GM12878 (cell line): Measurements from ENCODE around the gene PPP1R37. TPM values are rescaled to one million over a fixed set of nuclear protein-coding genes. Genes with fewer than 3 reads are reported as not detected.

Experiments
- ATAC-seq: fragments of 200-7000 bp; cut with Tn5 transposase; 3 replicates; pipeline ENCODE4 v1.9.1; 2020; ENCODE audit warnings: mild to moderate bottlenecking, moderate library complexity
- BruUV-seq: library from RNA; stranded (reverse); fragments of 400-500 nt; replicated peaks from 2 replicates; lab custom pipeline; 2021; lab: Mats Ljungman, UMichigan
- CTCF ChIA-PET: fragments of 300-600 bp; sonication (Branson Sonifier 250); formaldehyde crosslinking; extraction: SDS; loops from one replicate; lab custom pipeline; 2021; ENCODE audit warnings: inconsistent platforms; lab: Yijun Ruan, JAX
- POLR2A ChIA-PET: fragments of 350-600 bp; formaldehyde crosslinking; extraction: SDS; loops from one replicate; lab custom pipeline; 2021; ENCODE audit warnings: inconsistent platforms; lab: Charles Lee
- RAD21 ChIA-PET: fragments of 300-600 bp; sonication (Branson Sonifier 250); formaldehyde crosslinking; loops from one replicate; lab custom pipeline; 2023; ENCODE audit warnings: antibody characterized with exemption; ENCODE audit not compliant: unreplicated experiment; lab: Charles Lee
- SMC1A ChIA-PET: fragments of 300-600 bp; sonication (Branson Sonifier 250); formaldehyde crosslinking; loops from one replicate; lab custom pipeline; 2023; ENCODE audit not compliant: unreplicated experiment, uncharacterized antibody; lab: Charles Lee
- DNase-seq: peaks from one replicate; pipeline ENCODE4 v3.0.0-alpha.2; 2011; ENCODE audit warnings: low read depth, low spot score
- FAIRE-seq: peaks from 3 replicates; lab custom pipeline; 2011; peaks lifted over from hg19 to GRCh38; lab: Jason Lieb, UNC
- H2AFZ ChIP-seq: 2 replicates; pipeline ENCODE4 v1.6.0; 2011; ENCODE audit warnings: low read depth, low read length, control low read depth; ENCODE audit not compliant: control insufficient read depth
- H3K27ac ChIP-seq: 2 replicates; pipeline ENCODE4 v1.5.1; 2011; ENCODE audit warnings: control low read depth; ENCODE audit not compliant: control insufficient read depth, insufficient read depth
- H3K27me3 ChIP-seq, 2 experiments: replicated peaks in 1 of 2; 2 replicates each; pipeline versions ENCODE4 v1.6.0 to v1.6.1; 2011; ENCODE audit warnings: low read length in 1 of 2; ENCODE audit not compliant: control insufficient read depth in 2 of 2, insufficient read depth in 2 of 2
- H3K36me3 ChIP-seq, 2 experiments: 2 replicates each; pipeline ENCODE4 v1.5.1; 2011; ENCODE audit warnings: low read length in 1 of 2; ENCODE audit not compliant: control insufficient read depth in 2 of 2, insufficient read depth in 2 of 2
- H3K4me1 ChIP-seq: 2 replicates; pipeline ENCODE4 v1.6.1; 2011; ENCODE audit warnings: mild to moderate bottlenecking, low read length, moderate library complexity, mixed read lengths; ENCODE audit not compliant: control insufficient read depth, insufficient read depth
- H3K4me2 ChIP-seq: 2 replicates; pipeline ENCODE4 v1.6.0; 2011; ENCODE audit warnings: control low read depth; ENCODE audit not compliant: control insufficient read depth, insufficient read depth
- H3K4me3 ChIP-seq: fragments of 200-600 bp; sonication (generic); 2 replicates; pipeline ENCODE4 v1.5.1; 2016
- H3K79me2 ChIP-seq: 2 replicates; pipeline ENCODE4 v1.6.0; 2011; ENCODE audit warnings: low read length; ENCODE audit not compliant: control insufficient read depth, insufficient read depth
- H3K9ac ChIP-seq: 2 replicates; pipeline ENCODE4 v1.8.0; 2011; ENCODE audit warnings: low read length, control low read depth, mixed read lengths; ENCODE audit not compliant: control insufficient read depth, insufficient read depth
- H3K9me3 ChIP-seq: replicated peaks from 3 replicates; pipeline ENCODE4 v1.5.1; 2011; ENCODE audit warnings: mild to moderate bottlenecking, low read length; ENCODE audit not compliant: control insufficient read depth, insufficient read depth
- H4K20me1 ChIP-seq: 2 replicates; pipeline ENCODE4 v1.6.0; 2011; ENCODE audit not compliant: control insufficient read depth, insufficient read depth
- CBX5 ChIP-seq: sonication (generic); IDR thresholded peaks from 2 replicates; pipeline ENCODE4 v1.6.1; 2016; ENCODE audit warnings: low read depth, moderate library complexity, mild to moderate bottlenecking, inconsistent platforms
- CEBPB ChIP-seq, 2 experiments: fragments of 150-350 bp in 1 of 2; IDR thresholded peaks; 2 replicates each; pipeline ENCODE4 v1.6.1; 2012 to 2014; ENCODE audit warnings: low read depth in 2 of 2, low read length in 2 of 2, borderline replicate concordance in 1 of 2, inconsistent platforms in 1 of 2
- CHD2 ChIP-seq: IDR thresholded peaks from 2 replicates; pipeline ENCODE4 v1.6.1; 2011; ENCODE audit warnings: low read depth, low read length, improper control_type of control experiment, borderline replicate concordance
- CREB1 ChIP-seq: IDR thresholded peaks from 2 replicates; pipeline ENCODE4 v1.6.1; 2012; ENCODE audit warnings: low read depth, mild to moderate bottlenecking, inconsistent platforms
- CREM ChIP-seq: IDR thresholded peaks from 2 replicates; pipeline ENCODE4 v1.6.1; 2014; ENCODE audit warnings: antibody characterized with exemption, low read depth
- ESRRA ChIP-seq: IDR thresholded peaks from 2 replicates; pipeline ENCODE4 v1.6.1; 2012; ENCODE audit warnings: mild to moderate bottlenecking, low read length, improper control_type of control experiment
- HDAC6 ChIP-seq: fragments of 200-600 bp; sonication (generic); IDR thresholded peaks from one replicate; pipeline ENCODE4 v1.8.0; 2017; ENCODE audit warnings: antibody characterized with exemption; ENCODE audit not compliant: unreplicated experiment
- HDGF ChIP-seq: fragments of 450-650 bp; IDR thresholded peaks from 2 replicates; pipeline ENCODE4 v1.6.1; 2016; ENCODE audit warnings: antibody characterized with exemption
- IKZF2 ChIP-seq, 2 experiments: fragments of 450-650 bp; IDR thresholded peaks; 2 replicates each; pipeline ENCODE4 v1.6.1; 2017; ENCODE audit warnings: mild to moderate bottlenecking in 2 of 2, moderate library complexity in 2 of 2
- NFYA ChIP-seq: IDR thresholded peaks from 2 replicates; pipeline ENCODE4 v1.6.1; 2011; ENCODE audit warnings: low read depth, mild to moderate bottlenecking, low read length, improper control_type of control experiment, borderline replicate concordance
- NR2C2 ChIP-seq: IDR thresholded peaks from 2 replicates; pipeline ENCODE4 v1.6.1; 2011; ENCODE audit warnings: borderline replicate concordance, low read depth; ENCODE audit not compliant: control insufficient read depth, insufficient read length
- RAD51 ChIP-seq: fragments of 450-650 bp; IDR thresholded peaks from 2 replicates; pipeline ENCODE4 v1.6.1; 2016; ENCODE audit warnings: moderate library complexity, mild to moderate bottlenecking, inconsistent platforms
- SIN3A ChIP-seq: IDR thresholded peaks from 2 replicates; pipeline ENCODE4 v1.6.1; 2012; ENCODE audit warnings: low read depth, low read length, improper control_type of control experiment
- SREBF1 ChIP-seq: IDR thresholded peaks from 2 replicates; pipeline ENCODE4 v1.6.1; 2012; ENCODE audit warnings: mild to moderate bottlenecking, low read length
- WGBS: methylation state at CpG from one replicate; pipeline ENCODE4 v1.1.6; 2016; ENCODE audit warnings: low lambda C conversion rate; ENCODE audit not compliant: insufficient replicate concordance, insufficient coverage; ENCODE audit errors: missing lambda C conversion rate; 5-methylcytosine and 5-hydroxymethylcytosine counted together
- in situ Hi-C: fragments of 300-500 bp; cut with MboI; formaldehyde crosslinking; loops from 9 replicates; pipeline ENCODE4 v1.14.3; 2018; ENCODE audit warnings: mixed read lengths
- intact Hi-C: fragments of 100-400 bp; cut with micrococcal nuclease; formaldehyde crosslinking; loops from one replicate; pipeline ENCODE4 v1.14.2; 2022; ENCODE audit not compliant: unreplicated experiment
- polyA plus RNA-seq, 11 experiments: library from polyadenylated mRNA; depleted of rRNA in 4 of 11; unstranded in 6 of 11; stranded (reverse) in 5 of 11; fragments of >200 nt; fragmentation: Nextera tagmentation in 4 of 11; fragmentation: Illumina TruSeq in 1 of 11; extraction: Ambion mirVana in 4 of 11; extraction: Trizol in 1 of 11; gene quantifications; 1 replicate in 1 of 11; 2 replicates in 10 of 11; pipeline versions ENCODE4 v1.2.1 to v1.2.3, GENCODE V29; 2011 to 2016; ENCODE audit warnings: inconsistent platforms in 2 of 11, missing spikeins in 2 of 11, low read depth in 1 of 11
- total RNA-seq, 4 experiments: library from RNA; depleted of rRNA in 3 of 4; stranded (reverse); fragments of >200 nt in 3 of 4; fragmentation: Illumina TruSeq in 1 of 4; extraction: Trizol in 1 of 4; gene quantifications; 2 replicates each; pipeline versions ENCODE4 v1.2.1 to v1.2.3, GENCODE V29; 2013 to 2021
- TF ChIP-seq, protein P1 (sequence below): fragments of 450-650 bp; IDR thresholded peaks from 2 replicates; pipeline ENCODE4 v1.6.1; 2017; ENCODE audit warnings: mild to moderate bottlenecking
- TF ChIP-seq, protein P2 (sequence below): IDR thresholded peaks from 2 replicates; pipeline ENCODE4 v1.6.1; 2012; ENCODE audit warnings: low read depth, low read length, improper control_type of control experiment
- TF ChIP-seq, protein P3 (sequence below): fragments of 150-350 bp; IDR thresholded peaks from 2 replicates; pipeline ENCODE4 v1.6.1; 2014; ENCODE audit warnings: mild to moderate bottlenecking, low read depth, low read length
- TF ChIP-seq, protein P4 (sequence below): IDR thresholded peaks from 2 replicates; pipeline ENCODE4 v1.6.1; 2012; ENCODE audit warnings: low read depth, low read length, improper control_type of control experiment

Gene PPP1R37
- total and polyA plus RNA-seq, 10 of the 15 experiments (the other 5 are each of a cell fraction or from before 2014, with no cell fraction given): 0.09 to 21.3 (median 5.1) TPM; not detected in 1

DNA sequence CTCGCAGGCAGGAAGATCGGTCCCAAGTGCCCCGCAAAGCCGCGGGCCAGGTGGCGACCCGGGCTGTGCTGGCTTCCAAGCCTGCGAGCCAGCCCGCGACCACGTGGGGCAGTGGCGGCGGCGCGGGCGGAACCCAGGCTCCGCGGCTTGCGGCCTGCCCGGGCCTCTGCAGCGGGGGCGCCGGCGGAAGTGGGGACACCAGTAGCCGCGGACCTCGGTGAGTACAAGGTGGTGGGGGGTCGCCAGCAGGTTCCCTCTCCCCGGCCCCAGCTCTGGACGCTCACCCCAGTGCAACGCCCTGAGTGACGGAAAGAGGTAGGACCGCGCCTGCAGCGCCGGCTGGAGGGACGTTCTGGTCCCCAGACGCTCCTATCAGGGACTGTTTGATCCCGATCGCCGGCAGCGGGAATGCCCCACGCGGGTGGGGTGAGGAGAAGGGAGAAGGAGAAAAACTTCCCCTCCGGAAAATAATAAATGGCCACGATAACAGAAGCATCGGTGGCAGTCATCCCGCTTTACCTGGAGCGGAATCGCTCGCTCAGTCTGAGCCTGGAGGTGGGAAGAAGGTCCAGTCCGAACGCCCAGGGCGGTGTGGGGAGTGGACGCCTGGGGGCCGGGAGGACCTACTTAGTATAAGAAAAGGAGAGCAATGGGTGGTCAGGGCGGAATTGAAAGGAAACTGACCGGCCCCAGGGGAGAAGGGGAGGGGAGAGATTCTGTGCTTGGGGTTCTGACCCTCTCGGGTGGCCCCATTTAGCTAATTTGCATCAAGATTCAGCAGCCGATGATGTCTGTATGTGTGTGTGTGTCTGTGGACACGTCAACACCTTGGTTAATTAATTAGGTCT, 13.7 kb upstream of the PPP1R37 start, which contains the start of gene GEMIN7:
TSS of gene GEMIN7 (plus strand) at position 198 of the 848 bp plus-strand sequence. CDS start 10,855 bp downstream, outside the sequence.
- FAIRE-seq (peak; percentile 91), ATAC-seq (peak; percentile 56), DNase-seq (peak; percentile 64)
- Histone ChIP-seq H3K9ac (peak within 1 kb of the TSS; percentile 98), H3K79me2 (peaks cover 72% of the 10 kb centered on the region), H3K4me2 (peak within 1 kb of the TSS; percentile 98), H3K4me3 (peak within 1 kb of the TSS; percentile 89), H3K4me1 (peaks cover 22% of the 10 kb centered on the region), H3K9me3 (no peaks in the 10 kb centered on the region), H2AFZ (peak within 1 kb of the TSS; percentile 88), H4K20me1 (no peaks in the 10 kb centered on the region; the same call in 1 of the 2 replicates), H3K27ac (peak within 1 kb of the TSS; percentile 95), H3K27me3 (no peaks in the 10 kb centered on the region), H3K36me3 (peaks cover 2 to 10% of the 10 kb centered on the region in 2 experiments; a peak in 3 of 4 replicates)
- ChIA-PET POLR2A (interaction anchor here (0.6 to 3.3 kb wide), 7 partner anchors 13 to 78 kb away, joined by 3 to 36 read pairs (median 5); partner anchors contain the start of genes CLASRP, PPP1R37 and RELB), SMC1A (interaction anchor here (0.9 to 1.9 kb wide), 5 partner anchors 10 to 58 kb away, joined by 3 to 7 read pairs (median 6); partner anchors contain the start of genes CLASRP and PPP1R37), RAD21 (interaction anchor here (0.6 to 2.5 kb wide), 5 partner anchors 13 to 57 kb away, joined by 3 to 19 read pairs (median 3); partner anchors contain the start of gene PPP1R37), CTCF (interaction anchor here (0.9 to 3.5 kb wide), 8 partner anchors 12 to 171 kb away, joined by 3 to 19 read pairs (median 5); partner anchors contain the start of gene PPP1R37)
- no TSS peak for BruUV-seq
- WGBS: 2% methylated on average over 61 of the region's 61 CpGs
- intact Hi-C loops (loop anchor here (1.0 to 10.0 kb wide), 5 partner anchors 14 to 396 kb away; partner anchors contain the start of genes BLOC1S3, PPP1R37 and TRAPPC6A), in situ Hi-C loops (no loop called here)
- TF ChIP-seq SIN3A (peak; percentile 87), CEBPB (IDR thresholded peaks at IDR 0.05; ENCODE audit: borderline replicate concordance in 1 of 2, low read depth in 2 of 2, low read length in 2 of 2) (no peak), NR2C2 (no peak), NFYA (no peak), HDGF (0 out of 2 replicates have a peak, but pooled peaks have one; percentile 34), RAD51 (no peak), ESRRA (peak; percentile 84; the same call in 1 of the 2 replicates), CREM (peak; percentile 19; the same call in 1 of the 2 replicates), CREB1 (peak; percentile 66), SREBF1 (0 out of 2 replicates have a peak, but pooled peaks have one; percentile 35), IKZF2 (IDR thresholded peaks at IDR 0.05) (no peak; a peak in 1 of 4 replicates), HDAC6 (no peak), CHD2 (peak; percentile 81), CBX5 (no peak; the same call in 1 of the 2 replicates)
- TF ChIP-seq, protein P1, sequence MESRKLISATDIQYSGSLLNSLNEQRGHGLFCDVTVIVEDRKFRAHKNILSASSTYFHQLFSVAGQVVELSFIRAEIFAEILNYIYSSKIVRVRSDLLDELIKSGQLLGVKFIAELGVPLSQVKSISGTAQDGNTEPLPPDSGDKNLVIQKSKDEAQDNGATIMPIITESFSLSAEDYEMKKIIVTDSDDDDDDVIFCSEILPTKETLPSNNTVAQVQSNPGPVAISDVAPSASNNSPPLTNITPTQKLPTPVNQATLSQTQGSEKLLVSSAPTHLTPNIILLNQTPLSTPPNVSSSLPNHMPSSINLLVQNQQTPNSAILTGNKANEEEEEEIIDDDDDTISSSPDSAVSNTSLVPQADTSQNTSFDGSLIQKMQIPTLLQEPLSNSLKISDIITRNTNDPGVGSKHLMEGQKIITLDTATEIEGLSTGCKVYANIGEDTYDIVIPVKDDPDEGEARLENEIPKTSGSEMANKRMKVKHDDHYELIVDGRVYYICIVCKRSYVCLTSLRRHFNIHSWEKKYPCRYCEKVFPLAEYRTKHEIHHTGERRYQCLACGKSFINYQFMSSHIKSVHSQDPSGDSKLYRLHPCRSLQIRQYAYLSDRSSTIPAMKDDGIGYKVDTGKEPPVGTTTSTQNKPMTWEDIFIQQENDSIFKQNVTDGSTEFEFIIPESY: no peak
- TF ChIP-seq, protein P2, sequence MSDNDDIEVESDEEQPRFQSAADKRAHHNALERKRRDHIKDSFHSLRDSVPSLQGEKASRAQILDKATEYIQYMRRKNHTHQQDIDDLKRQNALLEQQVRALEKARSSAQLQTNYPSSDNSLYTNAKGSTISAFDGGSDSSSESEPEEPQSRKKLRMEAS: peak; percentile 87
- TF ChIP-seq, protein P3, sequence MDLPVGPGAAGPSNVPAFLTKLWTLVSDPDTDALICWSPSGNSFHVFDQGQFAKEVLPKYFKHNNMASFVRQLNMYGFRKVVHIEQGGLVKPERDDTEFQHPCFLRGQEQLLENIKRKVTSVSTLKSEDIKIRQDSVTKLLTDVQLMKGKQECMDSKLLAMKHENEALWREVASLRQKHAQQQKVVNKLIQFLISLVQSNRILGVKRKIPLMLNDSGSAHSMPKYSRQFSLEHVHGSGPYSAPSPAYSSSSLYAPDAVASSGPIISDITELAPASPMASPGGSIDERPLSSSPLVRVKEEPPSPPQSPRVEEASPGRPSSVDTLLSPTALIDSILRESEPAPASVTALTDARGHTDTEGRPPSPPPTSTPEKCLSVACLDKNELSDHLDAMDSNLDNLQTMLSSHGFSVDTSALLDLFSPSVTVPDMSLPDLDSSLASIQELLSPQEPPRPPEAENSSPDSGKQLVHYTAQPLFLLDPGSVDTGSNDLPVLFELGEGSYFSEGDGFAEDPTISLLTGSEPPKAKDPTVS: peak; percentile 65; the same call in 1 of the 2 replicates
- TF ChIP-seq, protein P4, sequence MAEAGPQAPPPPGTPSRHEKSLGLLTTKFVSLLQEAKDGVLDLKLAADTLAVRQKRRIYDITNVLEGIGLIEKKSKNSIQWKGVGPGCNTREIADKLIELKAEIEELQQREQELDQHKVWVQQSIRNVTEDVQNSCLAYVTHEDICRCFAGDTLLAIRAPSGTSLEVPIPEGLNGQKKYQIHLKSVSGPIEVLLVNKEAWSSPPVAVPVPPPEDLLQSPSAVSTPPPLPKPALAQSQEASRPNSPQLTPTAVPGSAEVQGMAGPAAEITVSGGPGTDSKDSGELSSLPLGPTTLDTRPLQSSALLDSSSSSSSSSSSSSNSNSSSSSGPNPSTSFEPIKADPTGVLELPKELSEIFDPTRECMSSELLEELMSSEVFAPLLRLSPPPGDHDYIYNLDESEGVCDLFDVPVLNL: no peak
